Hepatocyte (in vitro differentiated cells): ENCODE measurements around the gene ERCC2.
"Not testable (repeated sequence)": the region's sequence is repeated elsewhere in the genome, so short reads cannot be mapped to it uniquely, and the experiment has no call there.

Experiments used
- CTCF ChIP-seq: fragments of 200-600 bp; sonication (generic); IDR thresholded peaks from 2 replicates; pipeline ENCODE4 v1.5.1; 2016; ENCODE audit warnings: antibody characterized with exemption, mild to moderate bottlenecking; ENCODE audit not compliant: poor library complexity
- EZH2phosphoT487 ChIP-seq: fragments of 200-600 bp; sonication (generic); IDR thresholded peaks from one replicate; pipeline ENCODE4 v1.6.1; 2018; ENCODE audit warnings: antibody characterized with exemption, mild to moderate bottlenecking, low read depth, moderate library complexity; ENCODE audit not compliant: unreplicated experiment, severe bottlenecking

GRCh38 chr19:45334881-45335280, 35.5 kb downstream of the ERCC2 start:
- TF ChIP-seq CTCF, EZH2phosphoT487: not testable (repeated sequence)
